ENCODE data around the gene TRIM17.

DNA sequence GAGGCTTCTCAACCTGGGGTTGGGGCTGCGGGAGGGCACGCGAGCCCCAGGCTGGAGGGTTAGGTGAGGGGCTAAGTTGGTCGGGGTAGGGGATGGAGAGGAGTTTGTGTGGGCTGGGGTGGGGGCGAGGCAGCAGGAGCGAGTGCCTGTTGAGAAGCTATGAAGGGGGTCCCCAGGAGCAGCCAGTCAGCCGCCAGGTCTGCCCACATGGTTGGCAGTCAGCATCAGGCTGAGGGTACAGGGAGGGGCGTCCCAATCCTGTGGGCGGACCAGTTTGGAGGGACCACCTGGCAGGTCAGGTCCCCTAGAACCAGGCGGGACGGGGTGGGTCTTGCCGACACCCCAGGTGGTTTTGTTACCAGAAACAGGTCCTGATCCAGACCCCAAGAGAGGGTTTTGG, 400 bp upstream of the TRIM17 start:
- TF ChIP-seq, protein P1, sequence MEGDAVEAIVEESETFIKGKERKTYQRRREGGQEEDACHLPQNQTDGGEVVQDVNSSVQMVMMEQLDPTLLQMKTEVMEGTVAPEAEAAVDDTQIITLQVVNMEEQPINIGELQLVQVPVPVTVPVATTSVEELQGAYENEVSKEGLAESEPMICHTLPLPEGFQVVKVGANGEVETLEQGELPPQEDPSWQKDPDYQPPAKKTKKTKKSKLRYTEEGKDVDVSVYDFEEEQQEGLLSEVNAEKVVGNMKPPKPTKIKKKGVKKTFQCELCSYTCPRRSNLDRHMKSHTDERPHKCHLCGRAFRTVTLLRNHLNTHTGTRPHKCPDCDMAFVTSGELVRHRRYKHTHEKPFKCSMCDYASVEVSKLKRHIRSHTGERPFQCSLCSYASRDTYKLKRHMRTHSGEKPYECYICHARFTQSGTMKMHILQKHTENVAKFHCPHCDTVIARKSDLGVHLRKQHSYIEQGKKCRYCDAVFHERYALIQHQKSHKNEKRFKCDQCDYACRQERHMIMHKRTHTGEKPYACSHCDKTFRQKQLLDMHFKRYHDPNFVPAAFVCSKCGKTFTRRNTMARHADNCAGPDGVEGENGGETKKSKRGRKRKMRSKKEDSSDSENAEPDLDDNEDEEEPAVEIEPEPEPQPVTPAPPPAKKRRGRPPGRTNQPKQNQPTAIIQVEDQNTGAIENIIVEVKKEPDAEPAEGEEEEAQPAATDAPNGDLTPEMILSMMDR (IDR thresholded peaks at IDR 0.05; ENCODE audit: low read length): no peak
- no peak for TF ChIP-seq EZH2 (optimal IDR thresholded peaks at IDR 0.05; ENCODE audit: low read depth, low read length)
